Measurements from ENCODE around the gene PDZK1. TPM values are rescaled to one million over a fixed set of nuclear protein-coding genes. Genes with fewer than 3 reads are reported as not detected.
A peak's percentile ranks its signal among the peaks of the same experiment; 100 is the strongest.
"Not testable (repeated sequence)": the region's sequence is repeated elsewhere in the genome, so short reads cannot be mapped to it uniquely, and the experiment has no call there.

The PDZK1 gene
- total RNA-seq, 1 donor from 2014 or later, result 229 TPM

- peak; percentile 22 for DNase-seq (ENCODE audit: low read depth)
Measured at GRCh38 chr1:145656245-145656943, 50.8 kb downstream of the PDZK1 start.

DNA sequence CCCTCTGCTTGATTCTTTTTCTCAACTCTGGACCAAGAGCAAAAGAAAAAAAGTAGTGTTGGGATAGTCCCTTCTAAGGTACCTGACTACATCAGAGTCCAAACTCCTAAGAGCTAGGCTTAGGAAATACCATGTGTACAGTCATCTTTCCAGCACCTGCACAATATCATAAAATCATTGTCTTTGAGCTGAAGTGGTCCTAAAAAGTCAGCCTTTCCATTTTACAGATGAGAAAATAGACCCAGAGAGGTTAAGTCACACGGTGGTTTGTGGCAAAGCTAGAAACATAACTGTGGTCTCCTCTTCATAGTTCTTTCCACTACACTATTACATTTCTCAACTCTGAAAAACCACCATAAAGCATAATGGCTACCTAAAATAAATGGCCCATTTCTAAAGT is 63.2 kb downstream of the PDZK1 start:
- DNase-seq (ENCODE audit: low read depth), result not testable (repeated sequence)

- not testable (repeated sequence) for DNase-seq (ENCODE audit: low read depth)
Measured at GRCh38 chr1:145641886-145642285, 65.3 kb downstream of the PDZK1 start.

GRCh38 chr1:145636237-145636636 is 70.9 kb downstream of the PDZK1 start:
- not testable (repeated sequence) for DNase-seq (ENCODE audit: low read depth)

DNA sequence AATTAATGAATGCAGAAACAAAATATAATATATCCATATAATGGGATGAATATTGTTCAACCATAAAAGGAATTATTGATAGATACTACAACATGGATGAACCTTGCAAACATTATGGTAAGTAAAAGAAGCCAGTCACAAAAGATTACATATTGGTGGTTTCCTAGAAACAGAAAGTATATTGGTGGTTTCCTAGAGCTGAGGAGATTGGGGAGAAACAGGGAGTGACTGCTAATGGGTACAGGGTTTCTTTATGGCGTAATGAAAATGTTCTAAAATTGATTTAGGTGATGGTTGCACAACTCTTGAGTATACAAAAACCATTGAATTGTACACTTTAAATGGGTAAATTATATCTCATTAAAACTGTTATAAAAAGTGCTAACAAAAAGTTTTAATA is 85.0 kb downstream of the PDZK1 start:
- not testable (repeated sequence) for DNase-seq (ENCODE audit: low read depth)

Other genes starting within 250 kb of the PDZK1 start
- 44.6 and 54.2 TPM in 2 replicates for gene GPR89A, start 99.4 kb downstream of the PDZK1 start, total RNA-seq
- 0.20 TPM in 1 of 2 replicates, not detected in the other for gene CD160, start 12.1 kb upstream of the PDZK1 start, total RNA-seq
- gene RNF115, start 116.7 kb upstream of the PDZK1 start, total RNA-seq, result 17.7 and 28.7 TPM in 2 replicates
- 43.1 and 48.8 TPM in 2 replicates for gene POLR3C, start 116.8 kb upstream of the PDZK1 start, total RNA-seq
- gene NUDT17, start 138.3 kb upstream of the PDZK1 start, total RNA-seq, result 5.6 and 9.2 TPM in 2 replicates
- gene PIAS3, start 151.7 kb upstream of the PDZK1 start, total RNA-seq, result 5.9 and 17.0 TPM in 2 replicates
- gene ANKRD35, start 178.5 kb upstream of the PDZK1 start, total RNA-seq, result 0.10 TPM in 1 of 2 replicates, not detected in the other
- gene ITGA10, start 202.7 kb upstream of the PDZK1 start, total RNA-seq, result under 0.01 and 0.65 TPM in 2 replicates
- 39.6 and 40.6 TPM in 2 replicates for gene PEX11B, start 211.3 kb upstream of the PDZK1 start, total RNA-seq
- gene RBM8A, start 220.1 kb upstream of the PDZK1 start, total RNA-seq, result 209 and 238 TPM in 2 replicates